H1 (cell line): ENCODE measurements around the gene FAM47C. TPM values are rescaled to one million over a fixed set of nuclear protein-coding genes. Genes with fewer than 3 reads are reported as not detected.

ENCODE experiments used
- ATF2 ChIP-seq: IDR thresholded peaks from 2 replicates; pipeline ENCODE4 v1.6.1; 2012; ENCODE audit warnings: low read length, inconsistent platforms
- polyA plus RNA-seq, 7 experiments: library from polyadenylated mRNA; depleted of rRNA in 3 of 7; stranded (reverse) in 5 of 7; unstranded in 2 of 7; fragments of >200 nt in 5 of 7; fragments of 200-250 nt in 2 of 7; gene quantifications; 1 replicate in 5 of 7; 2 replicates in 1 of 7; 4 replicates in 1 of 7; pipeline versions ENCODE4 v1.2.1 to v1.2.3, GENCODE V29; 2011 to 2013; ENCODE audit warnings: missing spikeins in 2 of 7, mixed read lengths in 2 of 7
- total RNA-seq: library from RNA; stranded (reverse); fragmentation: NEBNext Ultra II Directional; extraction: Animal tissue kit (Norgen Biotek cat#: 25700); gene quantifications from 2 replicates; pipeline ENCODE4 v1.2.1, GENCODE V29; 2021

Gene FAM47C
- total and polyA plus RNA-seq, 2 of the 8 experiments (the other 6 are each of a cell fraction or from before 2014, with no cell fraction given) = not detected

- TF ChIP-seq ATF2 = no peak
- TF ChIP-seq, all 59 proteins: peak for 0
These were observed 44.3 kb upstream of the FAM47C start (continued) for GRCh38 chrX:36963852-36964251.
